GM19395 (cell line): ENCODE measurements around the gene SEMA3C.
A peak's percentile ranks its signal among the peaks of the same experiment; 100 is the strongest.

Experiments used
- ATAC-seq: cut with Tn5 transposase; IDR thresholded peaks from one replicate; pipeline ENCODE4 v1.9.1; 2021; ENCODE audit warnings: mild to moderate bottlenecking, moderate library complexity; ENCODE audit not compliant: unreplicated experiment

Gene SEMA3C

GRCh38 chr7:80918909-80919721 lies at the start of gene SEMA3C:
SEMA3C (minus strand) TSS chr7:80919051; CDS start chr7:80916781, 2,270 bp downstream.
- peak; percentile 65 for ATAC-seq

GRCh38 chr7:80968606-80969005 lies 49.8 kb upstream of the SEMA3C start:
- ATAC-seq: no peak

- no peak for ATAC-seq
Observed at GRCh38 chr7:80967917-80968297, 49.1 kb upstream of the SEMA3C start.

- ATAC-seq: no peak
Observed at GRCh38 chr7:80967071-80967916, 48.4 kb upstream of the SEMA3C start.

- ATAC-seq: no peak
Observed at GRCh38 chr7:80960244-80960795, 41.5 kb upstream of the SEMA3C start.

- ATAC-seq: no peak
Observed at GRCh38 chr7:80957226-80957777, 38.5 kb upstream of the SEMA3C start.

GRCh38 chr7:80954191-80954590 lies 35.3 kb upstream of the SEMA3C start:
- no peak for ATAC-seq

- no peak for ATAC-seq
Observed at GRCh38 chr7:80950550-80950967, 31.7 kb upstream of the SEMA3C start.

GRCh38 chr7:80949449-80949848 lies 30.6 kb upstream of the SEMA3C start:
- ATAC-seq: no peak

- ATAC-seq: no peak
Observed at GRCh38 chr7:80946858-80947257, 28.0 kb upstream of the SEMA3C start.

GRCh38 chr7:80945976-80946375 lies 27.1 kb upstream of the SEMA3C start:
- ATAC-seq: no peak

GRCh38 chr7:80943342-80943741 lies 24.5 kb upstream of the SEMA3C start:
- no peak for ATAC-seq

GRCh38 chr7:80942261-80943041 lies 23.6 kb upstream of the SEMA3C start:
- ATAC-seq: no peak

- ATAC-seq: no peak
Observed at GRCh38 chr7:80941208-80941758, 22.4 kb upstream of the SEMA3C start.

- no peak for ATAC-seq
Observed at GRCh38 chr7:80940539-80941207, 21.8 kb upstream of the SEMA3C start.

GRCh38 chr7:80937336-80937735 lies 18.5 kb upstream of the SEMA3C start:
- no peak for ATAC-seq

GRCh38 chr7:80935991-80936780 lies 17.3 kb upstream of the SEMA3C start:
- ATAC-seq: no peak

- no peak for ATAC-seq
Observed at GRCh38 chr7:80934321-80934720, 15.5 kb upstream of the SEMA3C start.

- no peak for ATAC-seq
Observed at GRCh38 chr7:80932536-80932935, 13.7 kb upstream of the SEMA3C start.
